Mesendoderm (in vitro differentiated cells): ENCODE results near the gene TEX13B.
"Not testable (repeated sequence)": the region's sequence is repeated elsewhere in the genome, so short reads cannot be mapped to it uniquely, and the experiment has no call there.

Experiments
- DNase-seq: peaks from one replicate; pipeline ENCODE4 v3.0.0; 2013
- H2AK5ac ChIP-seq: 2 replicates; pipeline ENCODE4 v1.6.1; 2013; ENCODE audit warnings: low read length, inconsistent platforms
- H2BK120ac ChIP-seq: 2 replicates; pipeline ENCODE4 v1.6.1; 2013; ENCODE audit warnings: low read depth, mild to moderate bottlenecking, low read length, moderate library complexity, mixed read lengths
- H2BK15ac ChIP-seq: replicated peaks from 2 replicates; pipeline ENCODE4 v1.6.1; 2013; ENCODE audit warnings: low read depth, mild to moderate bottlenecking, moderate library complexity
- H2BK5ac ChIP-seq: 2 replicates; pipeline ENCODE4 v1.6.1; 2013; ENCODE audit warnings: low read length, inconsistent platforms
- H3K18ac ChIP-seq: 2 replicates; pipeline ENCODE4 v1.6.1; 2013; ENCODE audit warnings: mild to moderate bottlenecking, low read length, mixed read lengths
- H3K23ac ChIP-seq: one replicate; pipeline ENCODE4 v1.6.1; 2013; ENCODE audit warnings: low read length
- H3K27ac ChIP-seq: 2 replicates; pipeline ENCODE4 v1.5.1; 2013; ENCODE audit warnings: low read depth, mild to moderate bottlenecking, inconsistent platforms, low read length, moderate library complexity
- H3K27me3 ChIP-seq: 2 replicates; pipeline ENCODE4 v1.6.1; 2013; ENCODE audit warnings: low read length, control low read depth, mild to moderate bottlenecking, inconsistent platforms; ENCODE audit not compliant: insufficient read depth, poor library complexity
- H3K36me3 ChIP-seq: 2 replicates; pipeline ENCODE4 v1.6.1; 2013; ENCODE audit warnings: low read length, inconsistent platforms; ENCODE audit not compliant: control insufficient read depth, insufficient read depth
- H3K4ac ChIP-seq: one replicate; pipeline ENCODE4 v1.6.1; 2013; ENCODE audit warnings: low read depth, mild to moderate bottlenecking, low read length, moderate library complexity
- H3K4me1 ChIP-seq: 2 replicates; pipeline ENCODE4 v1.6.1; 2013; ENCODE audit warnings: low read depth, low read length, inconsistent platforms; ENCODE audit not compliant: control insufficient read depth
- H3K4me2 ChIP-seq: 2 replicates; pipeline ENCODE4 v1.6.1; 2013; ENCODE audit warnings: low read length
- H3K4me3 ChIP-seq: 2 replicates; pipeline ENCODE4 v1.5.1; 2013; ENCODE audit warnings: mild to moderate bottlenecking, low read length
- H3K56ac ChIP-seq: one replicate; pipeline ENCODE4 v1.6.1; 2013; ENCODE audit warnings: low read length
- H3K79me1 ChIP-seq: 2 replicates; pipeline ENCODE4 v1.6.1; 2013; ENCODE audit warnings: low read length, inconsistent platforms
- H3K79me2 ChIP-seq: 2 replicates; pipeline ENCODE4 v1.6.1; 2013; ENCODE audit warnings: mild to moderate bottlenecking, low read length; ENCODE audit not compliant: control insufficient read depth, insufficient read depth
- H3K9ac ChIP-seq: 2 replicates; pipeline ENCODE4 v1.6.1; 2013; ENCODE audit warnings: low read length, inconsistent platforms
- H4K5ac ChIP-seq: one replicate; pipeline ENCODE4 v1.6.1; 2013; ENCODE audit warnings: low read length
- H4K8ac ChIP-seq: one replicate; pipeline ENCODE4 v1.6.1; 2013; ENCODE audit warnings: low read depth, mild to moderate bottlenecking, control low read depth, low read length, moderate library complexity
- WGBS: extraction: QIAGEN DNeasy Blood & Tissue Kit; methylation state at CpG from one replicate; pipeline ENCODE4 v1.1.7; 2013; ENCODE audit warnings: low lambda C conversion rate, missing lambda C conversion rate; ENCODE audit not compliant: insufficient coverage; ENCODE audit errors: extremely low coverage; 5-methylcytosine and 5-hydroxymethylcytosine counted together

The TEX13B gene

GRCh38 chrX:107971636-107972035 is 10.5 kb downstream of the TEX13B start:
- Histone ChIP-seq H3K27me3 (no peaks in the 10 kb centered on the region), H4K8ac (no peak overlapping the region), H3K4me1 (no peaks in the 10 kb centered on the region), H2AK5ac (no peak overlapping the region), H3K4ac (no peak overlapping the region), H2BK15ac (no peak overlapping the region), H3K23ac (no peak overlapping the region), H3K79me2 (no peaks in the 10 kb centered on the region), H3K27ac (no peak overlapping the region), H3K4me3 (no peak overlapping the region), H3K36me3 (no peaks in the 10 kb centered on the region), H3K9ac (no peak overlapping the region), H2BK5ac (no peak overlapping the region), H4K5ac (no peak overlapping the region), H3K18ac (no peak overlapping the region), H2BK120ac (no peak overlapping the region), H3K79me1 (no peaks in the 10 kb centered on the region), H3K4me2 (no peak overlapping the region), H3K56ac (no peak overlapping the region)
- no peak for DNase-seq
- WGBS = no CpG with 5 or more reads among the region's 3 CpGs

GRCh38 chrX:107970073-107970472 is 12.1 kb downstream of the TEX13B start:
- no CpG with 5 or more reads among the region's 2 CpGs for WGBS
- Histone ChIP-seq H3K4me1 (no peaks in the 10 kb centered on the region), H3K79me1 (no peaks in the 10 kb centered on the region), H3K79me2 (no peaks in the 10 kb centered on the region), H3K36me3 (no peaks in the 10 kb centered on the region), H3K56ac (no peak overlapping the region), H2BK5ac (no peak overlapping the region), H4K8ac (no peak overlapping the region), H3K18ac (no peak overlapping the region), H3K4me3 (no peak overlapping the region), H3K27me3 (no peaks in the 10 kb centered on the region), H4K5ac (no peak overlapping the region), H3K9ac (no peak overlapping the region), H3K23ac (no peak overlapping the region), H2BK120ac (no peak overlapping the region), H3K4me2 (no peak overlapping the region), H3K4ac (no peak overlapping the region), H2BK15ac (no peak overlapping the region), H2AK5ac (no peak overlapping the region), H3K27ac (no peak overlapping the region)
- no peak for DNase-seq

GRCh38 chrX:107968623-107969022 is 13.5 kb downstream of the TEX13B start:
- Histone ChIP-seq H2BK5ac (no peak overlapping the region), H3K18ac (no peak overlapping the region), H3K9ac (no peak overlapping the region), H3K79me2 (no peaks in the 10 kb centered on the region), H3K4ac (no peak overlapping the region), H3K56ac (no peak overlapping the region), H3K4me2 (no peak overlapping the region), H4K8ac (no peak overlapping the region), H3K79me1 (no peaks in the 10 kb centered on the region), H2AK5ac (no peak overlapping the region), H2BK15ac (no peak overlapping the region), H3K4me3 (no peak overlapping the region), H3K23ac (no peak overlapping the region), H3K27me3 (no peaks in the 10 kb centered on the region), H3K27ac (no peak overlapping the region), H2BK120ac (no peak overlapping the region), H4K5ac (no peak overlapping the region), H3K36me3 (no peaks in the 10 kb centered on the region), H3K4me1 (no peaks in the 10 kb centered on the region)
- no CpG with 5 or more reads among the region's 5 CpGs for WGBS
- DNase-seq = no peak

GRCh38 chrX:107955337-107955736 is 26.8 kb downstream of the TEX13B start:
- H3K79me2 ChIP-seq = not testable (repeated sequence)

GRCh38 chrX:107940095-107940494 is 42.1 kb downstream of the TEX13B start:
- Histone ChIP-seq H2BK120ac (no peak overlapping the region), H3K27me3 (no peaks in the 10 kb centered on the region), H2BK5ac (no peak overlapping the region), H3K36me3 (no peaks in the 10 kb centered on the region), H2BK15ac (no peak overlapping the region), H3K79me2 (no peaks in the 10 kb centered on the region), H3K4me3 (no peak overlapping the region), H3K9ac (no peak overlapping the region), H3K79me1 (no peaks in the 10 kb centered on the region), H3K23ac (no peak overlapping the region), H4K8ac (no peak overlapping the region), H4K5ac (no peak overlapping the region), H3K56ac (no peak overlapping the region), H3K27ac (no peak overlapping the region), H2AK5ac (no peak overlapping the region), H3K4ac (no peak overlapping the region), H3K18ac (no peak overlapping the region), H3K4me1 (no peaks in the 10 kb centered on the region), H3K4me2 (no peak overlapping the region)
- DNase-seq = peak; percentile 13
- WGBS = no CpG with 5 or more reads among the region's 3 CpGs

More at GRCh38 chrX:107955337-107955736, 26.8 kb downstream of the TEX13B start:
- H2BK15ac ChIP-seq, H3K79me1 ChIP-seq, H3K4me3 ChIP-seq, H3K27ac ChIP-seq, H3K56ac ChIP-seq, H2BK120ac ChIP-seq, H3K4me2 ChIP-seq, H3K18ac ChIP-seq, DNase-seq, H2AK5ac ChIP-seq, H3K9ac ChIP-seq, H4K5ac ChIP-seq, H3K4me1 ChIP-seq, H2BK5ac ChIP-seq, H4K8ac ChIP-seq, H3K4ac ChIP-seq, H3K23ac ChIP-seq, H3K36me3 ChIP-seq, H3K27me3 ChIP-seq: not testable (repeated sequence)

GRCh38 chrX:107936434-107936730 is 45.8 kb downstream of the TEX13B start:
- H3K4me2 ChIP-seq = no peak overlapping the region
- no peak overlapping the region for H4K8ac ChIP-seq
- no peaks in the 10 kb centered on the region for H3K79me2 ChIP-seq
- no peak overlapping the region for H2AK5ac ChIP-seq
- H3K56ac ChIP-seq = peak overlapping the region; percentile 79
- H3K23ac ChIP-seq = no peak overlapping the region
- WGBS = no CpG with 5 or more reads among the region's 16 CpGs
- H2BK15ac ChIP-seq = no peak overlapping the region
- no peak overlapping the region for H3K4me3 ChIP-seq
- no peak overlapping the region for H2BK120ac ChIP-seq
- no peak overlapping the region for H2BK5ac ChIP-seq
- H4K5ac ChIP-seq = no peak overlapping the region
- H3K9ac ChIP-seq = no peak overlapping the region
- H3K27ac ChIP-seq = no peak overlapping the region
- no peaks in the 10 kb centered on the region for H3K27me3 ChIP-seq
- no peaks in the 10 kb centered on the region for H3K4me1 ChIP-seq
- no peaks in the 10 kb centered on the region for H3K79me1 ChIP-seq
- no peak overlapping the region for H3K4ac ChIP-seq
- H3K36me3 ChIP-seq = no peaks in the 10 kb centered on the region
- H3K18ac ChIP-seq = no peak overlapping the region
- DNase-seq = no peak
